GM12875 (cell line): ENCODE results near the gene TEX51.

ENCODE experiments used
- H3K4me3 ChIP-seq: one replicate; pipeline ENCODE4 v1.5.1; 2011; ENCODE audit warnings: low read depth, low read length, control low read depth
- CTCF ChIP-seq: IDR thresholded peaks from 2 replicates; pipeline ENCODE4 v1.5.1; 2011; ENCODE audit warnings: low read depth, mild to moderate bottlenecking, control low read depth, inconsistent platforms, low read length, moderate library complexity, borderline replicate concordance; ENCODE audit not compliant: insufficient read depth

Gene TEX51

DNA sequence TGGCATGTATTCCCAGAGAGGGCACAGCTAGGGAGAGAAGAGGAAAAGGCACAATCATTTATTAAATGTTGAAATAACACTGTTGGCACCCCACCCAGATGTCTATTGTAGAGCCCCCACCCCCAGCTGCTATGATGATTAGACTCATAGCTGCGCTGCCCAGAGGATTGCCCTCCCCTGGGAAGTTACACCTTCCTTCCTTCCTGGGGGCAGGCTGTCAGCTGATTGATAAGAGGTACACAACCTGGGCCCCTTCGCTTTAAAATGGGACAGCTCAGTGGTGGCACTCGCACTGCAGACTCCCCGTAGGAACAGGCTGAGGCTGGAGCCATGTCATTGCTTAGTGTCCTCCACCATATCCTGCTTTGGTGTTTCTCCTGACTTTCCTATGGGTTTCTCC, 18.1 kb downstream of the TEX51 start:
- H3K4me3 ChIP-seq: no peak overlapping the region
- TF ChIP-seq CTCF: no peak

- no peak overlapping the region for H3K4me3 ChIP-seq
- no peak for TF ChIP-seq CTCF
These were observed 22.4 kb downstream of the TEX51 start for GRCh38 chr2:126921066-126921465.

DNA sequence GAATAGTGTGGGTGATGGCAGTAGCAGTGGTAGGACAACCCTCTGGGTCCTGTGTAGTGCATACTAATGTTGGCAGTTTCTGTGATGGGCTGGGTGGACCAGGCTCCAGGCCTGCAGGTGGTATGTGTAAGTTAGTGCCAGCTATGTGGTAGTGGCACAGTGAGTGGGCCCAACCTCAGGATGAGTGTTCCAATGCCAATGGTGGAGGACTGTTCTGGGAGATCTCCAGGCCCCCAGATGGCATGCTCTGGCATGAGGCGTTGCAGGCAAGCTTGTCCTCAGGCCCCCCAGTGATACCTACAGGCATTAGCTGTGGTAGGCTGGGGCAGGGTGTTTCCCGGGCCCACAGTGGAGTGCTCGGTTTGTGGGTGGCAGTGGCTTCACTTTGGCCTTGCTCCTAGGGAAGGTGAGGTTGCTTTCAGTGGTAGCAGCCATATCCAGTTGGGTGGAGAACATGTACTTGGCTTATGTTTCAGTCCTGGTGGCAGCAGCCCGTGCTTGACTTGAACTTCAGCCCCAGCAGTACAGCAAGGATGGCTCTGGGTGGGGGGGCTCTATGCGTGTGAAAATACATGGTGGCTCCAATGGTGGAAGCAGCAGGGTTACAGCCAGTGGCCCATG, 32.4 kb downstream of the TEX51 start:
- no peak overlapping the region for H3K4me3 ChIP-seq
- no peak for TF ChIP-seq CTCF

DNA sequence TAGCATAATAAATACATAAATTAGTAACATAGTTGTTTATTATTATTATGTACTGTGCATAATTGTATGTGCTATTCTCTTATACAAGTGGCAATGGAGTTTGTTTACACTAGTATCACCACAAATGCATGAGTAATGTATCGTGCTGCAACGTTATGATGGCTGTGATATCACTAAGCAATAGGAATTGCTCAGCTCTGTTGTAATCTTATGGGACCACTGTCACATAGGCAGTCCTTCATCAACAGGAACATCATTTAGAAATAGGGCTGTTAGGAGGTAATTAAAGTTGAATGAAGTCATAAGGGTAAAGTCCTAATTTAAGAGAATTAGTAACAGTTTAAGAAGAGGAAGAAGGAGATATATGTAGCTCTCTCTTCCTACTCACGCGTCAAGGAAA, 33.8 kb downstream of the TEX51 start:
- no peak for TF ChIP-seq CTCF
- H3K4me3 ChIP-seq: no peak overlapping the region

DNA sequence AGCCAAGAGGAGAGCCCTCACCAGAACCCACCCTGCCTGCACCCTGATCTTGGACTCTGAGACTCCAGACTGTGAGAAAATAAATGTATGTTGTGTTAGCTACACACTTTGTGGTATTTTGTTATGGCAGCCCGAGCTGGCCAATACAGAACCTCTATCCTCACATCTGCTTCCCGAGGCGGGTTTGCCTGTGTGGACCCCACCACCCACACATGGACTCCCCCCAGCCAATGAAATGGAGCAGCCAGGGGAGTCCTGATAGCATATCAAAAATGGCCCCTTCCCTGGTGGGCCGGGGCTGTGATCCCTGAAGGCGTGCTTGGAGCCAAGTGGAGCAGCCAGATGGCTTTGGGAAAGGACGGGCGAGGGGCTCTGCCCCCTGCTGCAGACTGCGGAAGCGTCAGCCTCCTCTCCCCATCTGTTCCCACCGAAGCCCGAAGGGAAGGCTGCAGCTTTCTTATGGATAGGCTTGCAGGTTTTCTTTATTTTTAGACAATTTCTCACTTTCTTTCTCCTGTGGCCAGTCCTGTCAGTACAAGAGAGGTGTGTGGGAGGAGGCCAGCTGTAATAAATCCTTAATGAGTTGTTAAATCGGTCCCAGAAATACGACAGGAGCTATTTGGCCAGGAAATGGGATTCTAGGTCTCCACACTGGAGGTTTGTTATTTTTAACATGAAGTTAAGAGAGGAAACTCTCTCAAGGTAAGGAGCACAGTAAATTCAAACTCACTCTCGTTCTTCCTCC, 34.4 kb downstream of the TEX51 start:
- no peak overlapping the region for H3K4me3 ChIP-seq
- no peak for TF ChIP-seq CTCF

DNA sequence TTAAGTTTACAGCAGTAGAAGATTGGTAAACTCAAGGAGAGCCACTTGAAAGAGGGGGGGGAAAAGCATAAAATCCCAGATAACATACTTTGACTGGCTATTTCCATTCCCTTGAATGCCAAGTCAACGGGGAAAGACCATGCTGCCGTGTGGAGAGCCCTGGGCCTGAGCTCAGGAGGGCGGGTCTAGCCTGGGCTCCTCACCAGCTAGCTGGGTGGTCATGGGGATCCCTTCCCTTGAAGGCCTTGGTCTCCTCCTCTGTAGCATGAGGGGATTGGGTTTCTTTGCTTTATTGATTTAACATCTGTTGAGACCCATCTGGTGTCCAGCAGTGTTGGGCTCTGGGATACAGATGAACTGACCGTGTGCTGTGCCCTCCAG, 35.0 kb downstream of the TEX51 start:
- H3K4me3 ChIP-seq: no peak overlapping the region

More for the DNA sequence above, 35.0 kb downstream of the TEX51 start:
- TF ChIP-seq CTCF: no peak
